Left lung (tissue), 10 donors: ENCODE data around the gene NYNRIN. TPM values are rescaled to one million over a fixed set of nuclear protein-coding genes. Genes with fewer than 3 reads are reported as not detected.
"Not testable (repeated sequence)": the region's sequence is repeated elsewhere in the genome, so short reads cannot be mapped to it uniquely, and the experiment has no call there.

ENCODE experiments used
- ATAC-seq: fragments of 200-7000 bp; cut with Tn5 transposase; one replicate; pipeline ENCODE4 v1.9.1; 2020; ENCODE audit warnings: moderate library complexity
- DNase-seq, 4 donors: peaks; one replicate each; pipeline ENCODE4 v3.0.0-alpha.2; 2013 to 2020
- H3K27ac ChIP-seq, 2 donors: fragments of 200-600 bp; sonication (generic) in 1 of 2; one replicate each; pipeline versions ENCODE4 v1.5.0 to v1.8.0; 2020 to 2021
- H3K27me3 ChIP-seq, 2 donors: fragments of 200-600 bp; sonication (generic) in 1 of 2; one replicate each; pipeline versions ENCODE4 v1.5.0 to v1.8.0; 2020 to 2021
- H3K36me3 ChIP-seq, 2 donors: fragments of 200-600 bp; sonication (generic) in 1 of 2; one replicate each; pipeline versions ENCODE4 v1.5.0 to v1.8.0; 2020 to 2021
- H3K4me1 ChIP-seq, 2 donors: fragments of 200-600 bp; one replicate each; pipeline ENCODE4 v1.8.0; 2021
- H3K4me3 ChIP-seq, 2 donors: fragments of 200-600 bp; sonication (generic) in 1 of 2; one replicate each; pipeline versions ENCODE4 v1.5.0 to v1.8.0; 2020 to 2021; ENCODE audit warnings: mild to moderate bottlenecking in 1 of 2
- H3K9me3 ChIP-seq, 2 donors: fragments of 200-600 bp; sonication (generic) in 1 of 2; one replicate each; pipeline versions ENCODE4 v1.5.0 to v1.8.0; 2020 to 2021
- intact Hi-C, 2 donors: fragments of 100-400 bp; cut with DNase I; formaldehyde crosslinking; loops; one replicate each; pipeline versions ENCODE4 v1.11.2 to v1.14.2; 2022
- polyA plus RNA-seq, 6 donors: library from polyadenylated mRNA; unstranded; fragments of 120-200 nt; gene quantifications; one replicate each; pipeline ENCODE4 v1.2.1, GENCODE V29; 2013; ENCODE audit not compliant: insufficient read length in 6 of 6
- total RNA-seq, 2 donors: library from RNA; stranded (reverse); fragmentation: NEBNext Ultra II Directional; extraction: Animal tissue kit (Norgen Biotek cat#: 25700); gene quantifications; one replicate each; pipeline ENCODE4 v1.2.1, GENCODE V29; 2021
- TF ChIP-seq, protein P1 (sequence below), 2 donors: fragments of 200-600 bp; sonication (generic) in 1 of 2; IDR thresholded peaks; one replicate each; pipeline versions ENCODE4 v1.5.0 to v1.8.0; 2021; ENCODE audit warnings: antibody characterized with exemption in 2 of 2
- donor health status: DM: no; HTN: yes; CAD: no.
- donor health status: DM: no; HTN: no; CAD: no.

The NYNRIN gene
- total and polyA plus RNA-seq, 8 donors, result 16.2 to 120 (median 91.9) TPM

DNA sequence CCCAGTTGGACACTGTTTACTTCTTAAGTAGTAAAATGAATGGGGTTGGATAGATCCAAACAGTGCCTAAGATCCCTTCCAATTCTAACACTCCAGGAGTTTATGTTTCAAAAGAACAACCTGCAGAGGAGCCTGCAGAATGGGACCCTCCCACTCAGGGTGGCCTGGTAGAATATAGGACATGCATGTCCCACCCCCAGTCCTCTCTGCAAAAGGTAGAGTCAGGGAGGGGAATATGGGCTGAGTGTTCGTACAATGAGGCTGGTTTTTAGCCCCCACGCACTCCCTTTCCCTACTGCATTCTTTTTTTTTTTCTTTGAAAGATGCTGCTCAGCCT is 11.8 kb upstream of the NYNRIN start:
- DNase-seq (no peak), ATAC-seq (no peak)
- H3K36me3 ChIP-seq, result no peaks in the 10 kb centered on the region
- no peaks in the 10 kb centered on the region for H3K27me3 ChIP-seq
- H3K9me3 ChIP-seq, result no peaks in the 10 kb centered on the region
- H3K4me1 ChIP-seq, result peaks cover 2 to 7% of the 10 kb centered on the region in 2 donors
- no peak overlapping the region for H3K27ac ChIP-seq
- intact Hi-C loops, result no loop called here
- no peak overlapping the region for H3K4me3 ChIP-seq
- TF ChIP-seq, protein P1, sequence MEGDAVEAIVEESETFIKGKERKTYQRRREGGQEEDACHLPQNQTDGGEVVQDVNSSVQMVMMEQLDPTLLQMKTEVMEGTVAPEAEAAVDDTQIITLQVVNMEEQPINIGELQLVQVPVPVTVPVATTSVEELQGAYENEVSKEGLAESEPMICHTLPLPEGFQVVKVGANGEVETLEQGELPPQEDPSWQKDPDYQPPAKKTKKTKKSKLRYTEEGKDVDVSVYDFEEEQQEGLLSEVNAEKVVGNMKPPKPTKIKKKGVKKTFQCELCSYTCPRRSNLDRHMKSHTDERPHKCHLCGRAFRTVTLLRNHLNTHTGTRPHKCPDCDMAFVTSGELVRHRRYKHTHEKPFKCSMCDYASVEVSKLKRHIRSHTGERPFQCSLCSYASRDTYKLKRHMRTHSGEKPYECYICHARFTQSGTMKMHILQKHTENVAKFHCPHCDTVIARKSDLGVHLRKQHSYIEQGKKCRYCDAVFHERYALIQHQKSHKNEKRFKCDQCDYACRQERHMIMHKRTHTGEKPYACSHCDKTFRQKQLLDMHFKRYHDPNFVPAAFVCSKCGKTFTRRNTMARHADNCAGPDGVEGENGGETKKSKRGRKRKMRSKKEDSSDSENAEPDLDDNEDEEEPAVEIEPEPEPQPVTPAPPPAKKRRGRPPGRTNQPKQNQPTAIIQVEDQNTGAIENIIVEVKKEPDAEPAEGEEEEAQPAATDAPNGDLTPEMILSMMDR (IDR thresholded peaks at IDR 0.05), result no peak

DNA sequence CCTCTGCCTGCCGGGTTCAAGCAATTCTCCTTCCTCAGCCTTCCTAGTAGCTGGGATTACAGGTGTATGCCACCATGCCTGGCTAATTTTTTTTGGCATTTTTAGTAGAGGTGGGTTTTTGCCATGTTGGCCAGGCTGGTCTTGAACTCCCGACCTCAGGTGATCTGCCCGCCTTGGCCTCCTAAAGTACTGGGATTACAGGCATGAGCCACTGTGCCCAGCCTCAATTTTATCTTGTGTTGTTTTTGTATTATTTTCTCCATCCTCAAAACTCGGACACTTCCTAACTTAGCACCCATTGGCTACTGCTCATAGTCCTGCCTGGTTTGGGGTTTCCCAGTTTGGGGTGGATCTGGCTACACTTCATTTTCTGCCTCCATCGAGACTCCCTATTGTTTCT is 11.2 kb upstream of the NYNRIN start:
- H3K36me3 ChIP-seq, H3K27ac ChIP-seq, intact Hi-C loops, H3K4me3 ChIP-seq, DNase-seq, H3K9me3 ChIP-seq, H3K27me3 ChIP-seq, ATAC-seq: not testable (repeated sequence)
- H3K4me1 ChIP-seq, result peaks cover 2 to 11% of the 10 kb centered on the region in 2 donors

DNA sequence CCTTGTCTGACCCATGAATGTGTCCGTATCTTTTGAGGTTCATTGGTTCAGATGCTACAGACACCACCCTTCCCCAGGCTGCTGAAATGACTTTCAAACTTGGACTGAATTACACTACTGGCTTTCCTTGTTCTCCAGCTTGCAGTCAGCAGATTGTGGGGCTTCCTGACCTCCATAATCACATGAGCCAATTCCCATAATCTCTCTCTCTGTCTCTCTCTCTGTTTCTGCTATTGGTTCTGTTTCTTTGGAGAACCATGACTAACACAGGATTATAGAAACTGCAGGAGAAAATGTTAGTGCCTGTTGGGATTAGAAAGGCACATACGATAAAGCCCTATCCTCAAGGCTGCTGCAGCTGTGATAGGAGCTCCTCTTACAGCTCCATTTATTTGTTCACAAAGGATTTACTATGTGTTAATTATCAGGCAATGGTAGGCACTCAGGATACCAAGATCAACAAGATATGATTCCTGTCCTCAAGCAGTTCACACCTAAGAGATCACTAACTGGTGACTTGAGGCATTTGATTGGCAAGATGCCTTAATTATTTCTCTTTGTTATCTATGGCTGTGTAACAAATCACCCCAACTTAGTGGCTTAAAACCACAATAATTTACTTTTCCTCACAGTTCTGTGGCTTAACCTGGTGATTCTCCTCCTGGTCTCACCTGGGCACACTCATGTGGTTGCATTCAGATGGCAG is 10.2 kb upstream of the NYNRIN start:
- Histone ChIP-seq H3K27me3 (no peaks in the 10 kb centered on the region), H3K27ac (no peak overlapping the region), H3K36me3 (no peaks in the 10 kb centered on the region), H3K9me3 (no peaks in the 10 kb centered on the region), H3K4me3 (no peak overlapping the region), H3K4me1 (peaks cover 2 to 11% of the 10 kb centered on the region in 2 donors)
- TF ChIP-seq, protein P1 (IDR thresholded peaks at IDR 0.05), result no peak
- DNase-seq (no peak), ATAC-seq (no peak)
- intact Hi-C loops, result no loop called here

DNA sequence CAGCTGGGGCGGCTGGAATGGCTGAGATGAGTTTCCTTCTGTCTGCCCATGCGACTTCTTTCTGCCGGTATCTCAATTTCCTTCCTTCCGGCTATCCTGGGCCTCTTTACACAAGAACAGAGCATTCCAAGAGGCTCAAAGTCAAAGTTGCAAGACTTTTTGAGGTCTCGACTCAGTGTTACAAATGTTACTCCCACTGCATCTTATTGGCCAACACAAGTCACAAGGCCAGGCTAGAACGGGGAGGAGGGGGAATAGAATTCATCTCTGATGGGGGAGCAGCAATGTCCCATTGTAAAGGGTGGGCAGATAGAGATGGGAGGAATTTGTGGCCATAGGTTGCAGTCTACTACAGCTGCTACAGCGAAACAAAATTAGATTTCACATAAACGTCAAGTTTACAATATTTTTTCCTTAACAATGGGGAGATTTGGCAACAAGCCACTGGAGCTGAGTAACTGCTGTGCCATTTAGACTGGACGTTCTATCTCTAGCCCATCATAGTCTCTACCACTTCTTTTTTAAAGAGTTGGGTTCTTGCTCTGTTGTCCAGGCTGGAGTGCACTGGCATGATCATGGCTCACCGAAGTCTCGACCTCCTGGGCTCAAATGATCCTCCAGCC is 9.5 kb upstream of the NYNRIN start:
- no peaks in the 10 kb centered on the region for H3K9me3 ChIP-seq
- no peak overlapping the region for H3K27ac ChIP-seq
- TF ChIP-seq, protein P1 (IDR thresholded peaks at IDR 0.05), result no peak
- H3K4me3 ChIP-seq, result no peak overlapping the region
- ATAC-seq (no peak), DNase-seq (no peak)
- H3K4me1 ChIP-seq, result peaks cover 2 to 11% of the 10 kb centered on the region in 2 donors
- intact Hi-C loops, result no loop called here
- no peaks in the 10 kb centered on the region for H3K27me3 ChIP-seq
- H3K36me3 ChIP-seq, result no peaks in the 10 kb centered on the region

DNA sequence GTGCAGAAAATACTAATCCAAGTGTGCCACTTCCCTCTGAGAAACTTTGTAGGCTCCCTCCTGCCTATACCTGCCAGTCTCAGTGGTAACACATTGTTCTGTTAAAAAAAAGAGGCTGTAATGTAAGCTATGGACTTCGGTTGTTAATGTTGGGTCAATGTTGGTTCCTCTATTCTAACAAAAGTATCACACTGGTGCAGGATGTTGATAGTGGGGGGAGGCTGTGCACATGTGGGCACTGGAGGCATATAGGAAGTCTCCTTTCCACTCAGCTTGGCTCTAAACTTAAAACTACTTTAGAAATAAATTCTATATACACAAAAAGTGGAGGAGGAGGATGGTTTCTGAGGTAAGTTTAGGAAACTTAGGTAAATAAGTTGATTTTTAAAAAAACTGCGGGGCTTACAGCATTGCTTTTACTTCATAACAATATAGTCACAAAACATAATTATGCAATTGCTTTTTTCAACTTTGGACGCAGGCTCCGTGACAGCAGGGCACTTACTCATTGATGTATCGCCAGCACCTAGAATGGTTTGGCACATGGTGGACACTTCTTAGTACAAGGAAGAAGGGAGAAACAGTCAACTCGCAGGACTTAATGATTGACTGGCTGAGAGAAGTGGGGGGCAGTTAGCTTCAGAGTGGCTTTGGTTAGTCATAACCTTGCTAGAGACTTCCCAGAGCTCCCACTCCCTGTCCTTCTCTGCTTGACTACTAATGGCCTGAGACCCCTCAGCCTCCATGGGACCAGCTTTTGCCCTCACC is 7.9 kb upstream of the NYNRIN start:
- no peak for DNase-seq
- Histone ChIP-seq H3K36me3 (no peaks in the 10 kb centered on the region), H3K27me3 (no peaks in the 10 kb centered on the region), H3K4me1 (peaks cover 2 to 11% of the 10 kb centered on the region in 2 donors), H3K9me3 (no peaks in the 10 kb centered on the region), H3K4me3 (no peak overlapping the region), H3K27ac (no peak overlapping the region)
- TF ChIP-seq, protein P1 (IDR thresholded peaks at IDR 0.05), result no peak
- ATAC-seq, result no peak
- intact Hi-C loops, result no loop called here
